ENCODE data around the gene SPSB4.

- TF ChIP-seq CTCF (conservative IDR thresholded peaks at IDR 0.05 in 1 of 2, IDR thresholded peaks at IDR 0.05 in 1 of 2; ENCODE audit: low read depth in 1 of 2, low read length in 2 of 2) (no peak), EZH2 (IDR thresholded peaks at IDR 0.05; ENCODE audit: low read length, missing control alignments) (no peak)
Measured at GRCh38 chr3:141019244-141019643, 31.9 kb upstream of the SPSB4 start.
